ENCODE measurements around the gene PLEKHJ1. TPM values are rescaled to one million over a fixed set of nuclear protein-coding genes. Genes with fewer than 3 reads are reported as not detected.

Gene PLEKHJ1
- total and polyA plus RNA-seq, 2 of the 13 experiments (the other 11 are each of a cell fraction or from before 2014, with no cell fraction given) = 70.5 to 130 TPM

DNA sequence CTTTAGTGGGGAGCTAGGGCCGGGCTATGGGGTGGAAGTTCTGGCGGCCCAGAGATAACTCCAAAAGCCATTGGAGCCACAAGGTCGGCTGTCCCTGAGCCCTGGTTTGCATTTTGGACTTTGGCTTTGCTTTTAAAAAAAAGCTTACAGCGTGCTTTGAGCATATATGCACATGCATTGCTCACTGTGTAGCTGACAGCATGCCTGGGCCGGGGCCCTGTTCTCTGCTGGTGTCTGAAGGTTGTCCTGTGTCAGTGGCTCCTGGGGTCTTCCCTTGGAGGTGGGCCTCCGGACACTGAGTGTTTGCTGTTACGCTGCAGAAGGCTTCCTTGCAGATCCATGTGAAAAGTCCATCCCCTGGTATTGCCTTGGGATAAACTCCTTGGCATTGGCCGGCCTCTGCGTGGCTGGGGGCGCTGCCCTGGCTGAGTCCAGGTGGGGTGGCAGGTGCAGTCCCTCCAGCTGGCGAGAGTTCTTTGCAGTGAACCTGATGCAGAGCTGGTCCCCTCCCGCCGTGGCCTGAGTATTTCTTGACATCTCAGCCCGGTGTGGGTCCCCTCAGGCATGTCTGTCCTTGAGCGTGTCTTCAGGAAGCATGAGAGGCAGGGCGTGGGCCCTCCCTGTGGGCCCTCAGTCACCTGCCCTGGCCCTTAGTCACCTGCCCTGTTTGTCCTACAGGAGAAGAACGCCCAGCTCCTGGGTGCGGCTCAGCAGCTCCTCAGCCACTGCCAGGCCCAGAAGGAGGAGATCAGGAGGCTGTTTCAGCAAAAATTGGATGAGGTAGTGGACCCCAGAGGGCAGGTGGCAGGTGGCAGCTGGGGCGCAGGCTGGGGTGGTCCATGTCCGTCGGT lies 23.0 kb downstream of the PLEKHJ1 start (continued):
- TF ChIP-seq REXO4 (CRISPR knock-in tag; IDR thresholded peaks at IDR 0.05; ENCODE audit: borderline replicate concordance) (peak; percentile 81; the same call in 1 of the 2 replicates), ZNF724P (CRISPR knock-in tag; IDR thresholded peaks at IDR 0.05; ENCODE audit: borderline replicate concordance) (peak; percentile 93), NR2F6 (IDR thresholded peaks at IDR 0.05) (peak; percentile 11; the same call in 1 of the 2 replicates), NR2F6 (CRISPR knock-in tag; IDR thresholded peaks at IDR 0.05) (peak; percentile 45), THAP11 (CRISPR knock-in tag; IDR thresholded peaks at IDR 0.05) (peak; percentile 42; the same call in 1 of the 2 replicates), ZFP37 (CRISPR knock-in tag; IDR thresholded peaks at IDR 0.05; ENCODE audit: borderline replicate concordance) (peak; percentile 98), TP53 (CRISPR knock-in tag; conservative IDR thresholded peaks at IDR 0.05) (peak; percentile 66; the same call in 1 of the 2 replicates), KLF6 (CRISPR knock-in tag; IDR thresholded peaks at IDR 0.05) (0 out of 2 replicates have a peak, but pooled peaks have one; percentile 49), JUND (CRISPR knock-in tag; IDR thresholded peaks at IDR 0.05) (no peak), MED1 (CRISPR knock-in tag; IDR thresholded peaks at IDR 0.05) (peak; percentile 86), ZNF577 (CRISPR knock-in tag; IDR thresholded peaks at IDR 0.05; ENCODE audit: borderline replicate concordance, low read depth) (no peak), YEATS2 (CRISPR knock-in tag; IDR thresholded peaks at IDR 0.05; ENCODE audit: borderline replicate concordance) (no peak), TEAD2 (CRISPR knock-in tag; IDR thresholded peaks at IDR 0.05) (peak; percentile 93), ZNF225 (CRISPR knock-in tag; IDR thresholded peaks at IDR 0.05) (0 out of 2 replicates have a peak, but pooled peaks have one; percentile 3), MLLT10 (CRISPR knock-in tag; IDR thresholded peaks at IDR 0.05) (no peak), ZNF589 (CRISPR knock-in tag; conservative IDR thresholded peaks at IDR 0.05) (0 out of 2 replicates have a peak, but pooled peaks have one; percentile 19), ZNF773 (CRISPR knock-in tag; IDR thresholded peaks at IDR 0.05; ENCODE audit: borderline replicate concordance) (peak; percentile 97), PHF5A (CRISPR knock-in tag; IDR thresholded peaks at IDR 0.05; ENCODE audit: low read depth, unreplicated experiment) (peak; percentile 75), GZF1 (CRISPR knock-in tag; IDR thresholded peaks at IDR 0.05) (peak; percentile 14; the same call in 1 of the 2 replicates)
- TF ChIP-seq, protein P1, sequence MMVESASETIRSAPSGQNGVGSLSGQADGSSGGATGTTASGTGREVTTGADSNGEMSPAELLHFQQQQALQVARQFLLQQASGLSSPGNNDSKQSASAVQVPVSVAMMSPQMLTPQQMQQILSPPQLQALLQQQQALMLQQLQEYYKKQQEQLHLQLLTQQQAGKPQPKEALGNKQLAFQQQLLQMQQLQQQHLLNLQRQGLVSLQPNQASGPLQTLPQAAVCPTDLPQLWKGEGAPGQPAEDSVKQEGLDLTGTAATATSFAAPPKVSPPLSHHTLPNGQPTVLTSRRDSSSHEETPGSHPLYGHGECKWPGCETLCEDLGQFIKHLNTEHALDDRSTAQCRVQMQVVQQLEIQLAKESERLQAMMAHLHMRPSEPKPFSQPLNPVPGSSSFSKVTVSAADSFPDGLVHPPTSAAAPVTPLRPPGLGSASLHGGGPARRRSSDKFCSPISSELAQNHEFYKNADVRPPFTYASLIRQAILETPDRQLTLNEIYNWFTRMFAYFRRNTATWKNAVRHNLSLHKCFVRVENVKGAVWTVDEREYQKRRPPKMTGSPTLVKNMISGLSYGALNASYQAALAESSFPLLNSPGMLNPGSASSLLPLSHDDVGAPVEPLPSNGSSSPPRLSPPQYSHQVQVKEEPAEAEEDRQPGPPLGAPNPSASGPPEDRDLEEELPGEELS (CRISPR knock-in tag; IDR thresholded peaks at IDR 0.05) = peak; percentile 62
- TF ChIP-seq, protein P2, sequence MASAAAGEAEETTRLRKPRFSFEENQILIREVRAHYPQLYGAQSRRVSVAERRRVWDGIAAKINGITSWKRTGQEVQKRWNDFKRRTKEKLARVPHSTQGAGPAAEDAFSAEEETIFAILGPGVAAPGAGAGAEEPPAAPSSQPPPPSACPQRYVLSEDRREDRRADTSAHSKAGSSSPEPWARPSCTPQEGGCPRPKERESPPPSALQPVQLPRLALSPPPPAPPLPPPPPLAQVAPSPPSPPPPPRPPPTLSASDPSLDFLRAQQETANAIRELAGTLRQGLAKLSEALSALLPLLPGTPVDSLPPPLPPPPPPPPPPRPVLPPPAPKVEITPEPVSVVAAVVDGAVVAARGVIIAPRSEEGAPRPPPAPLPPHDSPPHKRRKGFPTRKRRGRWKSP (CRISPR knock-in tag; IDR thresholded peaks at IDR 0.05) = 0 out of 2 replicates have a peak, but pooled peaks have one; percentile 69
- TF ChIP-seq, protein P3, sequence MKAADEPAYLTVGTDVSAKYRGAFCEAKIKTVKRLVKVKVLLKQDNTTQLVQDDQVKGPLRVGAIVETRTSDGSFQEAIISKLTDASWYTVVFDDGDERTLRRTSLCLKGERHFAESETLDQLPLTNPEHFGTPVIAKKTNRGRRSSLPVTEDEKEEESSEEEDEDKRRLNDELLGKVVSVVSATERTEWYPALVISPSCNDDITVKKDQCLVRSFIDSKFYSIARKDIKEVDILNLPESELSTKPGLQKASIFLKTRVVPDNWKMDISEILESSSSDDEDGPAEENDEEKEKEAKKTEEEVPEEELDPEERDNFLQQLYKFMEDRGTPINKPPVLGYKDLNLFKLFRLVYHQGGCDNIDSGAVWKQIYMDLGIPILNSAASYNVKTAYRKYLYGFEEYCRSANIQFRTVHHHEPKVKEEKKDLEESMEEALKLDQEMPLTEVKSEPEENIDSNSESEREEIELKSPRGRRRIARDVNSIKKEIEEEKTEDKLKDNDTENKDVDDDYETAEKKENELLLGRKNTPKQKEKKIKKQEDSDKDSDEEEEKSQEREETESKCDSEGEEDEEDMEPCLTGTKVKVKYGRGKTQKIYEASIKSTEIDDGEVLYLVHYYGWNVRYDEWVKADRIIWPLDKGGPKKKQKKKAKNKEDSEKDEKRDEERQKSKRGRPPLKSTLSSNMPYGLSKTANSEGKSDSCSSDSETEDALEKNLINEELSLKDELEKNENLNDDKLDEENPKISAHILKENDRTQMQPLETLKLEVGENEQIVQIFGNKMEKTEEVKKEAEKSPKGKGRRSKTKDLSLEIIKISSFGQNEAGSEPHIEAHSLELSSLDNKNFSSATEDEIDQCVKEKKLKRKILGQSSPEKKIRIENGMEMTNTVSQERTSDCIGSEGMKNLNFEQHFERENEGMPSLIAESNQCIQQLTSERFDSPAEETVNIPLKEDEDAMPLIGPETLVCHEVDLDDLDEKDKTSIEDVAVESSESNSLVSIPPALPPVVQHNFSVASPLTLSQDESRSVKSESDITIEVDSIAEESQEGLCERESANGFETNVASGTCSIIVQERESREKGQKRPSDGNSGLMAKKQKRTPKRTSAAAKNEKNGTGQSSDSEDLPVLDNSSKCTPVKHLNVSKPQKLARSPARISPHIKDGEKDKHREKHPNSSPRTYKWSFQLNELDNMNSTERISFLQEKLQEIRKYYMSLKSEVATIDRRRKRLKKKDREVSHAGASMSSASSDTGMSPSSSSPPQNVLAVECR (CRISPR knock-in tag; IDR thresholded peaks at IDR 0.05; ENCODE audit: borderline replicate concordance) = peak; percentile 83
